SK-N-MC (cell line): ENCODE results near the gene TM9SF1.
A peak's percentile ranks its signal among the peaks of the same experiment; 100 is the strongest.

Experiments used
- DNase-seq: peaks from one replicate; pipeline ENCODE4 v3.0.0-alpha.2; 2011; ENCODE audit warnings: low read depth, low spot score
- H3K27ac ChIP-seq: fragments of 200-600 bp; sonication (generic); 2 replicates; pipeline ENCODE4 v1.5.1; 2016; ENCODE audit warnings: mixed run types
- H3K36me3 ChIP-seq: fragments of 200-600 bp; sonication (generic); 2 replicates; pipeline ENCODE4 v1.6.1; 2017; ENCODE audit warnings: antibody characterized with exemption, low read length, mixed read lengths; ENCODE audit not compliant: insufficient read depth
- H3K4me3 ChIP-seq: fragments of 200-600 bp; sonication (generic); 2 replicates; pipeline ENCODE4 v1.5.1; 2016
- H3K9ac ChIP-seq: fragments of 200-600 bp; sonication (generic); 2 replicates; pipeline ENCODE4 v1.8.0; 2017; ENCODE audit warnings: mixed run types, mixed read lengths; ENCODE audit not compliant: insufficient read length
- H3K9me3 ChIP-seq: fragments of 200-600 bp; sonication (generic); 2 replicates; pipeline ENCODE4 v1.6.1; 2017; ENCODE audit warnings: low read depth, mild to moderate bottlenecking, antibody characterized with exemption, low read length, moderate library complexity, mixed read lengths
- EZH2 ChIP-seq: fragments of 200-600 bp; sonication (generic); IDR thresholded peaks from one replicate; pipeline ENCODE4 v1.6.1; 2017; ENCODE audit warnings: antibody characterized with exemption
- FOXP2 ChIP-seq: optimal IDR thresholded peaks from 2 replicates; pipeline ENCODE3; 2011; ENCODE audit warnings: mild to moderate bottlenecking, moderate library complexity; ENCODE audit not compliant: insufficient read depth; ENCODE audit errors: extremely low read length, control extremely low read depth
- POLR2AphosphoS5 ChIP-seq: IDR thresholded peaks from 2 replicates; pipeline ENCODE4 v1.6.1; 2012; ENCODE audit warnings: mild to moderate bottlenecking, low read depth, low read length, borderline replicate concordance

Gene TM9SF1

DNA sequence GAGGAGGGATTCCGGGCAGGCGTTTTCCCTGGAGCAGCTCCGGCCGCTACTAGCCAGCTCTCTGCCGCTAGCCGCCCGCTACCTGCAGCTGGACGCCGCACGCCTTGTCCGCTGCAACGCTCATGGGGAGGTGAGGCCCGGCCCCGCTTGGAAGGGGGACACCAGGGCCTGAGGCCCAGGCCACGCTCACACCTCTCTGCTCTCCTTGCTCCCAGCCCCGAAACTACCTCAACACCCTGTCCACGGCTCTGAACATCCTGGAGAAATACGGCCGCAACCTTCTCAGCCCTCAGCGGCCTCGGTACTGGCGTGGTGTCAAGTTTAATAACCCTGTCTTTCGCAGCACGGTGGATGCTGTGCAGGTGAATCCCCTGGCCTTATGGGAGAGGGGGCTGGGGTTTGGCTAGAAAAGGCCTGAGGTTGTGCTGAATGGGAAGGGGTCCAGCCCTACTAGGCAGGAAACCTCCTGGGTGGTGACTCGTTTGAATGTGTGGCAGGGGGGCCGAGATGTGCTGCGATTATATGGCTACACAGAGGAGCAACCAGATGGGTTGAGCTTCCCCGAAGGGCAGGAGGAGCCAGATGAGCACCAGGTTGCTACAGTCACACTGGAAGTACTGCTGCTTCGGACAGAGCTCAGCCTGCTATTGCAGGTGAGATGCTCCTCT is 47.3 kb downstream of the TM9SF1 start:
- TF ChIP-seq EZH2 (no peak), POLR2AphosphoS5 (no peak), FOXP2 (no peak)
- no peak for DNase-seq

DNA sequence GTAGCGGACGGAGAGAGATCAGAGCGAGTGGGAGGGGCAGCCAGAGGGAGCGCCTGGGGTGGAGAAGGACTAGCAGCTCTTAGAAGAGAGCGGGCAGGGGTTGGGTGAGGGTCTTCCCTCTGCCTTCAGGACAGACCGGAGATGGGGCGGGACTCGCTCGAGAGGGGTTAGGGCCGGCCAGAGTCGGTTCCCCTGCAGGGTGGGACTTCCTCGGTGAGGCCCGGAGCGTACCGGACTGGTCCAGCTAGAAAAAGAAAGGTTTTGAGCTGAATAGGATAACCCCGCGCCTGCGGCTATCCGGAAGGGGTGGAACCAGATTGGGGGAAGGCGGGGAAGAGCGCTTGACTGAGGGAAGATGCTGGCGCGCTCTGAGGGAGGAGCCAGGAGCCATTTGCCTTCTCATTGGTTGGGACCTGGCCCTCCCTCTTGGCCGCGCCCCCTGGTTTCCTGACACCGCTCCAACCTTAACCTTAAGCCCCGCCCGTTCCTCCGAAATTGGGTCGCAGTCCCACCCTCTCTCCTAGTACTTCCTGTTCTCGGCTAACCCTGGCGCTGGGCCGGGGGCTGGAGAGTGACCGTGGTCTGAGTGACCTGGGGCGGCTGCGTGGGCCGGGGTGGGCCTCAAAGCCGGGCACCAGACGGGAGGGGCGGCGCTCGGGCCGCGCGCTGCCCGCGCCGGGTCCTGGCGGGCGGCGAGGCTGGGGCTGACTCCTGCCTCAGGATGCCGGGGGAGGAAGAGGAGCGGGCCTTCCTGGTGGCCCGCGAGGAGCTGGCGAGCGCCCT is 48.1 kb downstream of the TM9SF1 start, which contains the start of gene RNF31:
RNF31 (plus strand) TSS at position 521 of the 783 bp plus-strand sequence; CDS start at position 722, 201 bp downstream.
- no peaks in the 10 kb centered on the region for H3K9me3 ChIP-seq
- peaks cover 28% of the 10 kb centered on the region; the same call in 1 of the 2 replicates for H3K36me3 ChIP-seq
- DNase-seq = peak; percentile 87
- peak within 1 kb of the TSS; percentile 99 for H3K4me3 ChIP-seq
- TF ChIP-seq POLR2AphosphoS5 = peak; percentile 83
- no peak for TF ChIP-seq FOXP2
- TF ChIP-seq EZH2 = no peak
- peak within 1 kb of the TSS; percentile 62; the same call in 1 of the 2 replicates for H3K27ac ChIP-seq
- H3K9ac ChIP-seq = peak within 1 kb of the TSS; percentile 79

More for the DNA sequence above, 47.3 kb downstream of the TM9SF1 start:
- Histone ChIP-seq H3K27ac (no peak overlapping the region), H3K36me3 (peaks cover 28% of the 10 kb centered on the region; the same call in 1 of the 2 replicates), H3K9me3 (no peaks in the 10 kb centered on the region), H3K4me3 (peak overlapping the region; percentile 99), H3K9ac (peak overlapping the region; percentile 79)

DNA sequence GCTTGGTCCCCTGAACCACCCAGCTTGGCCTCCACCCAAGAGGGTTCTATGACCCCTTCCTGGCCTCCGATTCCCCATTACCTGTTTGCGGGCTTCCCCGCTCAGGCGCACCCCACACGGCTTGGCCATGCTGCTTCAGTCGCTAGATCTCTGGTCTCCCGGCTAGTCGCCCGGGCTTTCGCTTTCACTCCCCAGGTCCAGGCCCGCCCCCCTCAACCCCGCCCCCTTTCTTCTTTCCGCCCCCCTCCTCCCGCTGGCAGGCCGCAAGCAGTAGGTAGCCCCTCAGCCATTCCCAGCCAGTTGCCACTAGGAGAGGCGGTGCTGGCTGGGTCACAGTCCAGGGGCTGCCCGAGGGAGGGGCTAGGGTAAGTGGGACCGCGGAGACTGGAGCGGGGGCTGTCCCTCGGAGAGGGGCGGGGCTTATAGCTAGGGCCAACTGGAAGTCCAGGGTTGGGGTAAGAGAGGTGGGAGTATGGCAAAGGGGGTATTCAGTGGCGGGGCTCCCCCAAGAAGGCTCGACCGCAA is 48.7 kb downstream of the TM9SF1 start, which contains the start of gene PSME2:
PSME2 (minus strand) TSS at position 158 of the 525 bp plus-strand sequence; CDS start at position 129, 29 bp downstream.
- no peaks in the 10 kb centered on the region for H3K9me3 ChIP-seq
- H3K9ac ChIP-seq = peak within 1 kb of the TSS; percentile 79
- peak within 1 kb of the TSS; percentile 62; the same call in 1 of the 2 replicates for H3K27ac ChIP-seq
- TF ChIP-seq FOXP2 (no peak), EZH2 (no peak), POLR2AphosphoS5 (no peak; the same call in 1 of the 2 replicates)
- no peak for DNase-seq
- peaks cover 22% of the 10 kb centered on the region; the same call in 1 of the 2 replicates for H3K36me3 ChIP-seq
- H3K4me3 ChIP-seq = peak within 1 kb of the TSS; percentile 99

DNA sequence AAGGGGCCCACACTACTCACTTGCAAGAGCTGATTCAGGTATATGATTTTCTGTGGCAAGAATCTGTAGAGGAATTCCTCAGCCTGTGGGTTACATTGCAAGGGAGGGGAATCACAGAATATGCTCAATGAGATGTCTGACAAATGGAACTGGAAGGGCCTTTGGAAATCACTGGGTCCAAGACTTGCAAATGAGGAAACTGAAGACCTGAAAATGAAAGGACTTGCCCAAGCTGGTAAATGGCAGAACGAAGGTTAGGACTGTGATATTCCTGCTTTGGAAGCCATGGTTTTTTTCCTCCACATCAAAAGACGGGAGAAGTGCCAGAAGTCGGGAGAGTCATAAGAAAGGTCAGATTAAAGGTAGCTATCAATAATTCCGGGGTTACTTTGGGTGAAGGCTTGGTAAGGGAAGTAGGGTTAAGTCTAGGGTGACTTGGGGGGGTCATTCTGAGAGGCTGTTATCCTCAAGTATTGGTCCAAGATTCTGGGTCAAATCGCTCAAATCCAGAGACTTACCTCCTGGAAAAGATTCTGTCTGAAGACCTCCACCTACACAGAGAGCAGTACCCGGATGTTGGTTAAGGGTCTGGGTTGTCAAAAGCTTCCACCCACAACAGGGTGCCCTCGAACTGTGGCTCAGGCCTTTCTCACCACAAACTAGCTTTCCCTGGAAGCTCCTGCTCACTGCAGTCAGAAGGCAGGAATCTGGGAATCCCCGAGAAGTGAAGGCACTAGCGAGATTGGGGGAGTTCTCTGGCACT is 49.4 kb downstream of the TM9SF1 start:
- no peak for DNase-seq
- no peaks in the 10 kb centered on the region for H3K9me3 ChIP-seq
- peak overlapping the region; percentile 79 for H3K9ac ChIP-seq
- peak overlapping the region; percentile 99 for H3K4me3 ChIP-seq
- TF ChIP-seq EZH2 (no peak), POLR2AphosphoS5 (no peak), FOXP2 (no peak)
- H3K36me3 ChIP-seq = peaks cover 16% of the 10 kb centered on the region; the same call in 1 of the 2 replicates
- H3K27ac ChIP-seq = no peak overlapping the region

DNA sequence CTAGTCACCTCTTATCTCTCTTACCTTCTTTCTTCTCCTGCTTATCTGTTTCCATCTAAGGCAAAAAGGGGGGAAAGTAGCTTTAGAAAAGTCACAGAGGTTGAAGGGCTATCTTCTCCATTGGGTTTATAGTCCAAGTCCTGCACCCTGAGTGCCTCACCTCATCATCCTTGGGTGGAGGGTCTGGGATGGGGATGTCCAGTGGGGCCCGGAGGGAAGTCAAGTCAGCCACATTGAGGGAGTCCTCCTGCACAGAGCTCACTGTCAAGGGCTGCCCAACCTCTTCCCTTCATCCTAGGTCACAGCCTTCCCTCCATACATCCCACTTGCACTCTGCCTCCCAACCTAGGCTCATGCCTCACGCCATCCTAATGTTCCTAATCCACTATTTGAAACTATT is 50.0 kb downstream of the TM9SF1 start:
- TF ChIP-seq POLR2AphosphoS5 (no peak), EZH2 (no peak), FOXP2 (no peak)
- no peak for DNase-seq
- H3K9ac ChIP-seq = no peak overlapping the region
- H3K9me3 ChIP-seq = no peaks in the 10 kb centered on the region
- H3K36me3 ChIP-seq = peaks cover 9% of the 10 kb centered on the region; the same call in 1 of the 2 replicates
- H3K4me3 ChIP-seq = no peak overlapping the region
- no peak overlapping the region for H3K27ac ChIP-seq

- DNase-seq = no peak
- Histone ChIP-seq H3K9ac (no peak overlapping the region), H3K4me3 (no peak overlapping the region)
Observed at GRCh38 chr14:24144451-24144850, 50.8 kb downstream of the TM9SF1 start.

DNA sequence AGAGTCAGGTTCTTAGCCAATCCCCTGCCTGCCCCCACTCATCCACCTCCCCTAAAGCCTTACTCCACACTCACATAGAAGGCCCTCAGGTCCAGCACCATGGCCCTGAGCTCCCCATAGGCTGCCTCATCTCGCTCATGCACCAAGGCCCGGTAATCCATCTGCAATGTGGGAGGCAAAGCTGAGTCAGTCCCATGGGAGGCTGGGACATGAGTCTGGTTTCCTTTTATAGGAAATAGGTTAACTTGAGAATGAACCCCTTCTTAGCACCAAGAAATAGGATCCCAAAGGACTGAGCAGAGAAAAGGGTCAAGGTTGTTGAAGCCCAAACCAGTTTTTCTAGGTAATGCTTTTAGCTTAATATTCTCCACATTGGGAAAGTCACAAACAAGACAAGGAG is 51.7 kb downstream of the TM9SF1 start:
- H3K36me3 ChIP-seq = peaks cover 13% of the 10 kb centered on the region
- DNase-seq = no peak
- no peak overlapping the region for H3K4me3 ChIP-seq
- no peak overlapping the region for H3K27ac ChIP-seq
- TF ChIP-seq POLR2AphosphoS5 (no peak), FOXP2 (no peak), EZH2 (no peak)
- no peak overlapping the region for H3K9ac ChIP-seq
- no peaks in the 10 kb centered on the region for H3K9me3 ChIP-seq

More at GRCh38 chr14:24144451-24144850, 50.8 kb downstream of the TM9SF1 start:
- H3K36me3 ChIP-seq = peaks cover 8% of the 10 kb centered on the region; the same call in 1 of the 2 replicates
- no peaks in the 10 kb centered on the region for H3K9me3 ChIP-seq
- no peak for TF ChIP-seq EZH2
- TF ChIP-seq FOXP2 = no peak
- TF ChIP-seq POLR2AphosphoS5 = no peak
- H3K27ac ChIP-seq = no peak overlapping the region
